ENCODE data around the gene PRSS33. TPM values are rescaled to one million over a fixed set of nuclear protein-coding genes. Genes with fewer than 3 reads are reported as not detected.

Gene PRSS33
- total RNA-seq, 1 experiment from 2014 or later: not detected

DNA sequence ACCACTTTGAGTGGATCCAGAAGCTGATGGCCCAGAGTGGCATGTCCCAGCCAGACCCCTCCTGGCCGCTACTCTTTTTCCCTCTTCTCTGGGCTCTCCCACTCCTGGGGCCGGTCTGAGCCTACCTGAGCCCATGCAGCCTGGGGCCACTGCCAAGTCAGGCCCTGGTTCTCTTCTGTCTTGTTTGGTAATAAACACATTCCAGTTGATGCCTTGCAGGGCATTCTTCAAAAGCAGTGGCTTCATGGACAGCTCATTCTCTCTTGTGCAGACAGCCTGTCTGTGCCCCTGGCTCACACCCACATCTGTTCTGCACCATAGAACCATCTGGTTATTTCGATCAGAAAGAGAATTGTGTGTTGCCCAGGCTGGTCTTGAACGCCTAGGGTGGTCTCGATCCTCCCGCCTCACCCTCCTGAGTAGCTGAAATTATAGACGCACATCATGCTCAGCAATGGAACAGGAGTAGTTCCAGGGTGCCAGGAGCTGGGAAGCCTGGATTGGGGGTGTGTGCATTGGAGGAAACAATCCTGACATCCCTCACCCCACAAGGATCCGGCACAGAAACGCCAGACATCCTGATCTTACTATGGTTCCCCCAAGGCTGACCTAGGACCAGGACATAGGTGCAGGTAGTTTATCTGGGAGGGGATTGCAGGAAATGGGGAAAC is 34.3 kb upstream of the PRSS33 start:
- Histone ChIP-seq H3K9me3 (ENCODE audit: control insufficient read depth, low read depth, low read length) (no peaks in the 10 kb centered on the region), H4K8ac (replicated peaks; ENCODE audit: insufficient read length, low read depth, low read length) (no peak overlapping the region), H3K4me2 (ENCODE audit: insufficient read depth, insufficient read length, low read length) (no peak overlapping the region), H4K20me1 (ENCODE audit: control insufficient read depth, insufficient read depth, insufficient read length) (no peaks in the 10 kb centered on the region), H3K18ac (ENCODE audit: insufficient read length, low read depth, low read length) (no peak overlapping the region), H3K14ac (ENCODE audit: insufficient read depth, low read length) (no peak overlapping the region), H3K23ac (ENCODE audit: insufficient read length, low read depth, low read length) (no peak overlapping the region), H2BK12ac (ENCODE audit: insufficient read length, low read depth, low read length) (no peak overlapping the region), H2BK5ac (ENCODE audit: insufficient read length, low read length) (no peak overlapping the region), H3K56ac (ENCODE audit: insufficient read length, low read depth, low read length) (no peak overlapping the region), H2BK120ac (ENCODE audit: low read depth, low read length, poor library complexity, severe bottlenecking) (no peak overlapping the region), H2AFZ (ENCODE audit: low read length) (no peak overlapping the region), H3K4me1 (ENCODE audit: insufficient read depth, low read length) (no peaks in the 10 kb centered on the region), H3K23me2 (ENCODE audit: insufficient read length, low read depth, low read length, poor library complexity, severe bottlenecking) (no peaks in the 10 kb centered on the region), H3K79me2 (ENCODE audit: insufficient read depth, low read length) (no peaks in the 10 kb centered on the region), H4K5ac (ENCODE audit: insufficient read length, low read depth, low read length) (no peak overlapping the region), H4K91ac (ENCODE audit: insufficient read length, low read depth, low read length) (no peak overlapping the region), H3T11ph (ENCODE audit: low read length) (no peak overlapping the region), H3K27me3 (ENCODE audit: insufficient read depth, low read length) (no peaks in the 10 kb centered on the region), H2AK5ac (ENCODE audit: insufficient read length, low read length) (no peak overlapping the region), H3K9ac (ENCODE audit: extremely low read depth, insufficient read length, low read length) (no peak overlapping the region), H3K79me1 (ENCODE audit: insufficient read depth, low read depth, low read length, poor library complexity, severe bottlenecking) (no peaks in the 10 kb centered on the region), H3K27ac (ENCODE audit: insufficient read length, low read depth, low read length) (no peak overlapping the region), H3K4ac (ENCODE audit: low read depth, low read length) (no peak overlapping the region), H2BK20ac (ENCODE audit: low read depth, low read length, poor library complexity, severe bottlenecking) (no peak overlapping the region), H2BK15ac (ENCODE audit: low read depth, low read length) (no peak overlapping the region)
- H3K36me3 Mint-ChIP-seq (ENCODE audit: insufficient read depth in 1 of 3, low read depth in 3 of 3): no peaks in the 10 kb centered on the region; a peak in 1 of 7 replicates
- no peak overlapping the region; a peak in 1 of 5 replicates for H3K4me3 Mint-ChIP-seq
- no peaks in the 10 kb centered on the region for H3K4me1 Mint-ChIP-seq
- TF ChIP-seq, protein P1, sequence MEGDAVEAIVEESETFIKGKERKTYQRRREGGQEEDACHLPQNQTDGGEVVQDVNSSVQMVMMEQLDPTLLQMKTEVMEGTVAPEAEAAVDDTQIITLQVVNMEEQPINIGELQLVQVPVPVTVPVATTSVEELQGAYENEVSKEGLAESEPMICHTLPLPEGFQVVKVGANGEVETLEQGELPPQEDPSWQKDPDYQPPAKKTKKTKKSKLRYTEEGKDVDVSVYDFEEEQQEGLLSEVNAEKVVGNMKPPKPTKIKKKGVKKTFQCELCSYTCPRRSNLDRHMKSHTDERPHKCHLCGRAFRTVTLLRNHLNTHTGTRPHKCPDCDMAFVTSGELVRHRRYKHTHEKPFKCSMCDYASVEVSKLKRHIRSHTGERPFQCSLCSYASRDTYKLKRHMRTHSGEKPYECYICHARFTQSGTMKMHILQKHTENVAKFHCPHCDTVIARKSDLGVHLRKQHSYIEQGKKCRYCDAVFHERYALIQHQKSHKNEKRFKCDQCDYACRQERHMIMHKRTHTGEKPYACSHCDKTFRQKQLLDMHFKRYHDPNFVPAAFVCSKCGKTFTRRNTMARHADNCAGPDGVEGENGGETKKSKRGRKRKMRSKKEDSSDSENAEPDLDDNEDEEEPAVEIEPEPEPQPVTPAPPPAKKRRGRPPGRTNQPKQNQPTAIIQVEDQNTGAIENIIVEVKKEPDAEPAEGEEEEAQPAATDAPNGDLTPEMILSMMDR (conservative IDR thresholded peaks at IDR 0.05): no peak
- no peak overlapping the region for H3K27ac Mint-ChIP-seq
- no CpG with 5 or more reads among the region's 9 CpGs for WGBS (ENCODE audit: extremely low coverage, insufficient read length, low lambda C conversion rate)
- H3K27me3 Mint-ChIP-seq (ENCODE audit: low read depth): no peaks in the 10 kb centered on the region
- no peak for DNase-seq
- no peaks in the 10 kb centered on the region for H3K9me3 Mint-ChIP-seq
